ENCODE data around the gene SEC24B. TPM values are rescaled to one million over a fixed set of nuclear protein-coding genes. Genes with fewer than 3 reads are reported as not detected.
"Not testable (repeated sequence)": the region's sequence is repeated elsewhere in the genome, so short reads cannot be mapped to it uniquely, and the experiment has no call there.

Gene SEC24B
- total RNA-seq, 1 donor from 2014 or later, result 29.9 TPM

- intact Hi-C loops (cut with micrococcal nuclease), result loop anchor here (2.0 to 10.0 kb wide), 3 partner anchors 323 to 1500 kb away; partner anchors contain the start of genes CYP2U1 and LEF1
Observed at GRCh38 chr4:109432203-109432602, 1.4 kb upstream of the SEC24B start.

DNA sequence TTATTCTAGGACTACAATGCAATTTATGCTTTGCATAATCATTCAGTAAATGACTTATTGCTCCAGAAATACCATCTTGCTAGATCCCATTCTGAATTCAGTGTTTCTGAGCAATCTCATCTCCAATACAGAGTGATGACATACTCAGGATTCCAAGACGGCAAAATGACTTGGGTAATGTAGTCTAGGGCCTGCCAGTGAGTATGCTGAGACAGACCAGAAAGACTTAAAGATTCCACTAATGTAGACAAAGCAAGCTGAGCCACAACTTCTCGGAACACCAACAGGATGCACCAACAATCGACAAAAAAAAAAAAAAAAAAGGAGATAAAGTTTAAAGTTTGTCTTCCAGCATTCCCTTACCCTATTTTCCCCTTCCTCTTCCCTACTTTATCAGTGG lies 919 bp upstream of the SEC24B start:
- intact Hi-C loops (cut with micrococcal nuclease), result loop anchor here (1.0 to 10.0 kb wide), 12 partner anchors 129 to 1500 kb away; partner anchors contain the start of genes CASP6, CYP2U1, GAR1 and HADH

- intact Hi-C loops (cut with micrococcal nuclease), result loop anchor here (2.0 to 10.0 kb wide), 3 partner anchors 23 to 1502 kb away; partner anchors contain the start of genes CYP2U1 and LEF1
Observed at GRCh38 chr4:109434007-109434971, 674 bp downstream of the SEC24B start.

DNA sequence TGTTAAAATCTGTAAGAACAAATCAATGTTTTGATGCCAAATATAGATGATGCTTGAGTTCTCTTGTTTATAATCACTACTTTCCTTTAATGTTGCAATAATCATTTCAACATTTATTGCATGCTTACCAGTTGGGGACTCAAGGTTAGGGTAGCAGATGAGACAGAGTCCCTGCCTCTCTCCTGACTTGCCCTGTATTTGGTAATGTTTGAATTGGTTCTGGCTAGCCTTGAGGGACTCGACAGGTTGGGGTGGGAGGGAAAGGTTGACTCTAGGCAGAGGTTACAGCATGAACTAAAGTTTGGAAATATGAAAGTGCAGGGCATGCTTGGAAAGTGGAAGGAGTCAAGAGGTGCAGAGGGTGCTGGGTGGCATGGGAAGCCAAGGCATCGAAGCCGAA lies 2.0 kb downstream of the SEC24B start:
- intact Hi-C loops (cut with micrococcal nuclease), result loop anchor here (2.0 to 10.0 kb wide), 2 partner anchors 21 to 1271 kb away; partner anchors contain the start of gene LEF1

- intact Hi-C loops (cut with micrococcal nuclease), result loop anchor here (10.0 kb wide), 1 partner anchor 1272 kb away; the partner anchor contains the start of gene LEF1
Observed at GRCh38 chr4:109436504-109436903, 2.9 kb downstream of the SEC24B start.

DNA sequence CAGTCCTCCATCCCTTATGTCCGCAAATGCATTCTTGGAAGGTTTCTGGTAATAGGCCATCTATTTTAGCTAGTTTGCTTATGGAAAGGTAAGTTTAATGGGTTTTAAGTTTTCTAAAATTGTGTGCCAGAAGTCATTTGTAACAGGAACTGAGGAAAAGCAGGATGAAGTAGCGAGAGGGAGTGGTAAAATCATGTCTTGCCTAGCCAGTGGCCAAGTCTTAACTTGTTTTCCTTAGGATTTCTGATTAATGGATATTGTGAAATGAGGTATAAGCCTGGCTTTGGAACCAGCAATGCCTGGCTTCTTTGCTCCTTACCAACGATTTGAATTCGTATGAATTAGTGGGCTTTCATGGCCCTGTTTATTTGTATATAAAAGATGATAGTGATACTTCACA lies 7.3 kb downstream of the SEC24B start:
- intact Hi-C loops (cut with micrococcal nuclease), result loop anchor here (5.0 kb wide), 1 partner anchor 51 kb away; no protein-coding TSS in a partner anchor

DNA sequence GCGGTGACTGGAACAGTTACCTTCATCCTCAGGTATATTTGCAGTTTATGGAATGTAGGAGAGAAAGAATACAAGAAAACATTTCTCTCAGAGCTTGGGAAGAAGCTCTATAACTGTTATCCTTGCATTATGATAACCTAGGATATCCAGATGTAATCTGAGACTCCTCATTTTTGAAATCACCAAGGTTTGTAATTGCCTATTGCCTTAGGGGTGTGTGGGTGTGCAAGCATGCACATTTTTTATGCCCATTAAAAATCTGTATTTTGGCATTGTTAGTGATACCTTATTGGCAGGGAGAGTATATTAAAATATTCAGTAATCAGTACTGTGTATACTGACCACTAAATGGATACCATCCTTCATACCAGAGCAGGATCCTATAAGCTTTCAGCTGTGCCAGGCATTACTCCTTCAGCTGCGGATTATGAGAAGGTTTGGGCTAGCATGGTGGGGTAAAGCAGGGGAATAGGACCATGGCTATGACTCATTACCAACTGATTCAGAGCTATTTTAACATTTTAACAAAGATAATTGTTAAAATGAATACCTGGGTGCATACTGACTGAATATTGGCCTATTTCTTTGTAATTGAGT lies 8.3 kb downstream of the SEC24B start:
- intact Hi-C loops (cut with micrococcal nuclease), result loop anchor here (5.0 kb wide), 1 partner anchor 50 kb away; no protein-coding TSS in a partner anchor

DNA sequence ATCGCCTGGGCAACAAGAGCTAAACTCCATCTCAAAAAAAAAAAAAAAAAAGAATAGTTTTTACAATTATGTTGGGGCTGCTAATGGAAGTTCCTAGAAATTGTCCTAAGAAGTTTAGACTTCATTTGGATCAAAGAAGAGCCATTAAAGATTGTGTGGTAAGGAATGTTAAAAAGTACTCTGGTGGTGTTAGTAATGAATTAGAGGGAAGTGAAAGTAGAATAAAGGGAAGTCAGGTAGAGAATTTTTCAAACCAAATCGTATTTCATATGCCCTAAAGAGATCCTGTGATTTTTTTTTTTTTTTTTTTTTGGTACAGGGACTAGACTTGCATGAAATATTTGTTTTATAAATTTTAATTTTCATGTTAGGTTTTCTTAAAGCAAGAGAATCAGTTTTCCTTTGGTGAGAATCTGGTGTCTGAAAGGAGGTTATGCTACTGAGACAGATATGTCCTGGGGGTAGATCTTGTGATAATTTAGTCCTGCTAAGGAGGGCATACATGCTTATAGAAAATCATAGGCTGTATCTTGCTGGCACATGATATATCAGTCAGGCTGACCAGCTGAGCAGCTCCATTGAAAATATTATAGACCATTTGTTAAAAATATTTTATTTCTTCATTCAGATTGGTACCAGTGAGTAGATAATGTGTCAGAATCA lies 10.7 kb downstream of the SEC24B start:
- intact Hi-C loops (cut with micrococcal nuclease), result loop anchor here (5.0 kb wide), 1 partner anchor 48 kb away; no protein-coding TSS in a partner anchor

DNA sequence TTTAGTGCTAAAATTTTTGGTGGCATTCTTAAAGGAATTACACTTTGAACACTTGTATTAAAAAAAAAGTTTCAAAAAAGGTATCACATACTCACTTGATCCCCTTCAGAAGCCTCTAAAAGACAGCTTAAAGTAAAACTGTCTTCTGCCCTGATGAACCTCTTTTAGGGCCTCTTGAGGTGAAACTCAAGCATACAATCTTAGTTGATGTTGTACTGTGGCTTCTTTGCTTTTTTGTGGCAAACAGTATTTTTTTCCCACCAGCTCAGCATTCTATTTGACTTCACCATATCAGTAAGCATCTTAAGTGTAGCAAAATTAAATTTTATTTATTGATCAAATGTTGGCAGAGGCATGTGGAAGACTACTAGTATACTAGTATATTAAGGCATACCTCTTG lies 13.7 kb downstream of the SEC24B start:
- intact Hi-C loops (cut with micrococcal nuclease), result no loop called here

- intact Hi-C loops (cut with micrococcal nuclease), result no loop called here
Observed at GRCh38 chr4:109451544-109452273, 18.1 kb downstream of the SEC24B start.

DNA sequence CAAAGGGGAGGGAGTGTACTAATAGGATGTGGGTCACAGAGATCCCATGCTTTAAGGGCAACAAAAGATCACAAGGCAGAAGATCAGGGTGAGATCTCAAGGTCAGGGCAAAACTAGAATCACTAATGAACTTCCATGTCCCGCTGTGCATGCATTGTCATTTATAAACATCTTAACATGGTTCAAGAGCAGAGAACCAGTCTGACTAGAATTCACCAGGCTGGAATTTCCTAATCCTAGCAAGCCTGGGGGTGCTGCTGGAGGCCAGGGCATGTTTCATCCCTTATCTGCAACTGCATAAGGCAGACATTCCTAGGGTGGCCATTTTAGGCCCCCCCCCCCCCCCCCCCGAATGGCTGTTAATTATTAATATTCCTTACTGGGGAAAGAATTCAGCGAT lies 19.5 kb downstream of the SEC24B start:
- intact Hi-C loops (cut with micrococcal nuclease), result not testable (repeated sequence)

- intact Hi-C loops (cut with micrococcal nuclease), result no loop called here
Observed at GRCh38 chr4:109462297-109462696, 28.7 kb downstream of the SEC24B start.

- intact Hi-C loops (cut with micrococcal nuclease), result no loop called here
Observed at GRCh38 chr4:109462802-109463201, 29.2 kb downstream of the SEC24B start.

GRCh38 chr4:109465069-109465468 lies 31.5 kb downstream of the SEC24B start:
- intact Hi-C loops (cut with micrococcal nuclease), result no loop called here

- intact Hi-C loops (cut with micrococcal nuclease), result no loop called here
Observed at GRCh38 chr4:109469915-109470314, 36.3 kb downstream of the SEC24B start.

GRCh38 chr4:109472343-109472761 lies 38.7 kb downstream of the SEC24B start:
- intact Hi-C loops (cut with micrococcal nuclease), result no loop called here

- intact Hi-C loops (cut with micrococcal nuclease), result no loop called here
Observed at GRCh38 chr4:109473824-109474223, 40.2 kb downstream of the SEC24B start.

DNA sequence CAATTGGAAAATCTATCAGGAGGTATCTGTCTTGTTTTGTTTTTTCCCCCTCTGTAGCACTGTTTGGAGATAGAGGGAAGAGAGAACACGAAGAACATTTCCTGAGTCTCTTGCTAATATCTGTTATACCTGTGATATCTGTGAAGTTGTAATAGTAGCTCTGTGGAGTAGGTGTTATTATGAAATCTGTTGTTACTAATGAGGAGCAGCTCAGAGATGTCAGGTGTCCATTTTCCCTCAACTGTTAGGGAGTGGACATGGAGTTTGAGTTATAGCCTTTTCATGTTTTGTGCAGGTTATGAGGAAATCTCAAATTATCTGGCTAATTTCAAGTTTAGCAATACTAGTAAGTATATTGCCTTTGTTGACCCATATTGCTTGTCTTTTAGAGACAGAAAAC lies 52.4 kb downstream of the SEC24B start:
- intact Hi-C loops (cut with micrococcal nuclease), result no loop called here

- intact Hi-C loops (cut with micrococcal nuclease), result loop anchor here (5.0 kb wide), 1 partner anchor 52 kb away; no protein-coding TSS in a partner anchor
Observed at GRCh38 chr4:109494563-109494962, 60.9 kb downstream of the SEC24B start.

DNA sequence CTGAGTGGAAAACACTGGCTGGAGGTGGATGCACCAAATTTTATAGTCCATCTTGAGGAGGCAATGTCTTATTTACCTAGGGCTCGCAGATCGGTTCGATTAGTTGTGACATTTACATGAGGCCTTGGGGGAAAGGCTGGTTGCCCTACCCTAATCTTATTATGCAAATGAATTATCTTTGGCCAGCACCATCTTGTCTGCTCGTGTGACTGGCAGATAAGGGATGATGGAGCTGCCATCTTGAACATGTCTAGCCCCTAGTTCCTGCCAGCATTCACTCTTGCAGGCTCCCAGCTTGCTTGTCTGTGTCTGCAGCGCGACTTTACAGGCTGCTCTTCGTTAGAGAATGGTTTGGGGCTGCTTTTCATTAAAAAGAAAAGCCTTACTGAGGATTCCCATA lies 61.9 kb downstream of the SEC24B start:
- intact Hi-C loops (cut with micrococcal nuclease), result no loop called here

- intact Hi-C loops (cut with micrococcal nuclease), result no loop called here
Observed at GRCh38 chr4:109496875-109497274, 63.3 kb downstream of the SEC24B start.
